ENCODE results near the gene SULT1B1. TPM values are rescaled to one million over a fixed set of nuclear protein-coding genes. Genes with fewer than 3 reads are reported as not detected.

The SULT1B1 gene
- total RNA-seq, 1 experiment from 2014 or later = 0.86 TPM

GRCh38 chr4:69702201-69702600, 58.2 kb downstream of the SULT1B1 start:
- ChIA-PET POLR2A (no interaction called here), CTCF (no interaction called here)
- no TSS peak for BruUV-seq (replicated peaks)
- Mint-ChIP-seq H3K36me3 (ENCODE audit: insufficient read depth, unreplicated experiment) (no peaks in the 10 kb centered on the region), H3K4me3 (ENCODE audit: unreplicated experiment) (no peak overlapping the region), H3K4me1 (ENCODE audit: low read depth, unreplicated experiment) (no peaks in the 10 kb centered on the region), H3K9me3 (ENCODE audit: unreplicated experiment) (no peaks in the 10 kb centered on the region), H3K27me3 (ENCODE audit: insufficient read depth, unreplicated experiment) (no peaks in the 10 kb centered on the region), H3K27ac (ENCODE audit: unreplicated experiment) (no peak overlapping the region)
- intact Hi-C loops (cut with micrococcal nuclease; ENCODE audit: unreplicated experiment) = loop anchor here (10.0 kb wide), 1 partner anchor 73 kb away; no protein-coding TSS in a partner anchor
- H3K36me3 ChIP-seq (ENCODE audit: control insufficient read depth, insufficient read depth, low read length) = no peaks in the 10 kb centered on the region
- H3K4me3 ChIP-seq (ENCODE audit: low read depth, low read length) = no peak overlapping the region
- TF ChIP-seq CTCF (IDR thresholded peaks at IDR 0.05; ENCODE audit: insufficient read depth in 1 of 2, low read depth in 1 of 2, low read length in 1 of 2, severe bottlenecking in 1 of 2, unreplicated experiment in 1 of 2) = no peak
- DNase-seq = no peak
- no peaks in the 10 kb centered on the region for H3K27me3 ChIP-seq (replicated peaks; ENCODE audit: control insufficient read depth, insufficient read depth, low read length)
- H3K9me3 ChIP-seq = no peaks in the 10 kb centered on the region
- no peaks in the 10 kb centered on the region for H3K4me1 ChIP-seq

GRCh38 chr4:69701696-69702095, 58.7 kb downstream of the SULT1B1 start:
- POLR2A ChIA-PET = no interaction called here
- no peaks in the 10 kb centered on the region for H3K36me3 ChIP-seq (ENCODE audit: control insufficient read depth, insufficient read depth, low read length)
- Mint-ChIP-seq H3K27me3 (ENCODE audit: insufficient read depth, unreplicated experiment) (no peaks in the 10 kb centered on the region), H3K4me3 (ENCODE audit: unreplicated experiment) (no peak overlapping the region), H3K4me1 (ENCODE audit: low read depth, unreplicated experiment) (no peaks in the 10 kb centered on the region), H3K9me3 (ENCODE audit: unreplicated experiment) (no peaks in the 10 kb centered on the region), H3K36me3 (ENCODE audit: insufficient read depth, unreplicated experiment) (no peaks in the 10 kb centered on the region), H3K27ac (ENCODE audit: unreplicated experiment) (no peak overlapping the region)
- H3K4me1 ChIP-seq = no peaks in the 10 kb centered on the region
- no peak for TF ChIP-seq CTCF (IDR thresholded peaks at IDR 0.05; ENCODE audit: insufficient read depth in 1 of 2, low read depth in 1 of 2, low read length in 1 of 2, severe bottlenecking in 1 of 2, unreplicated experiment in 1 of 2)
- no peak for DNase-seq
- no peaks in the 10 kb centered on the region for H3K9me3 ChIP-seq
- no peak overlapping the region for H3K4me3 ChIP-seq (ENCODE audit: low read depth, low read length)
- H3K27me3 ChIP-seq (replicated peaks; ENCODE audit: control insufficient read depth, insufficient read depth, low read length) = no peaks in the 10 kb centered on the region
- no TSS peak for BruUV-seq (replicated peaks)
- CTCF ChIA-PET = no interaction called here
- intact Hi-C loops (cut with micrococcal nuclease; ENCODE audit: unreplicated experiment) = loop anchor here (10.0 kb wide), 1 partner anchor 73 kb away; no protein-coding TSS in a partner anchor

GRCh38 chr4:69697536-69698242, 62.7 kb downstream of the SULT1B1 start:
- no peaks in the 10 kb centered on the region for H3K9me3 ChIP-seq
- DNase-seq = no peak
- Mint-ChIP-seq H3K27ac (ENCODE audit: unreplicated experiment) (no peak overlapping the region), H3K4me1 (ENCODE audit: low read depth, unreplicated experiment) (no peaks in the 10 kb centered on the region), H3K36me3 (ENCODE audit: insufficient read depth, unreplicated experiment) (no peaks in the 10 kb centered on the region), H3K27me3 (ENCODE audit: insufficient read depth, unreplicated experiment) (no peaks in the 10 kb centered on the region), H3K9me3 (ENCODE audit: unreplicated experiment) (no peaks in the 10 kb centered on the region), H3K4me3 (ENCODE audit: unreplicated experiment) (no peak overlapping the region)
- H3K27me3 ChIP-seq (replicated peaks; ENCODE audit: control insufficient read depth, insufficient read depth, low read length) = no peaks in the 10 kb centered on the region
- H3K4me3 ChIP-seq (ENCODE audit: low read depth, low read length) = no peak overlapping the region
- H3K36me3 ChIP-seq (ENCODE audit: control insufficient read depth, insufficient read depth, low read length) = no peaks in the 10 kb centered on the region
- CTCF ChIA-PET = no interaction called here
- no peak for TF ChIP-seq CTCF (IDR thresholded peaks at IDR 0.05; ENCODE audit: insufficient read depth in 1 of 2, low read depth in 1 of 2, low read length in 1 of 2, severe bottlenecking in 1 of 2, unreplicated experiment in 1 of 2)
- H3K4me1 ChIP-seq = no peaks in the 10 kb centered on the region
- intact Hi-C loops (cut with micrococcal nuclease; ENCODE audit: unreplicated experiment) = no loop called here
- POLR2A ChIA-PET = no interaction called here
- no TSS peak for BruUV-seq (replicated peaks)
